Stimulated activated CD8-positive, alpha-beta memory T cell treated with anti-CD3 and anti-CD28 coated beads, Interleukin-15, amount 100 ng/mL, for 48 hours (primary cell): ENCODE data around the gene DTD2.
"Not testable (repeated sequence)": the region's sequence is repeated elsewhere in the genome, so short reads cannot be mapped to it uniquely, and the experiment has no call there.

ENCODE experiments used
- DNase-seq, 2 donors: peaks; one replicate each; pipeline ENCODE4 v3.0.0-alpha.2; 2020; ENCODE audit warnings: low read depth in 2 of 2

Gene DTD2

GRCh38 chr14:31456841-31457664, at the start of gene DTD2:
Gene DTD2, minus strand, starts transcription at chr14:31457506. Its CDS starts 113 bp downstream, at chr14:31457393.
- DNase-seq = peak; percentile 83 to 88

GRCh38 chr14:31505411-31505810, 48.1 kb upstream of the DTD2 start:
- no peak for DNase-seq

GRCh38 chr14:31501870-31502269, 44.6 kb upstream of the DTD2 start:
- DNase-seq = no peak

GRCh38 chr14:31492759-31493498, 35.6 kb upstream of the DTD2 start:
- DNase-seq = no peak

GRCh38 chr14:31489691-31490090, 32.4 kb upstream of the DTD2 start:
- no peak for DNase-seq

GRCh38 chr14:31487886-31488285, 30.6 kb upstream of the DTD2 start, which contains the start of gene GPR33:
Gene GPR33, minus strand, starts transcription at chr14:31488039. Its CDS starts 4,074 bp downstream, at chr14:31483965.
- no peak for DNase-seq

GRCh38 chr14:31486764-31487163, 29.5 kb upstream of the DTD2 start:
- no peak for DNase-seq

- no peak for DNase-seq
These were observed 27.4 kb upstream of the DTD2 start for GRCh38 chr14:31484754-31485153.

- DNase-seq = no peak
These were observed 22.9 kb upstream of the DTD2 start for GRCh38 chr14:31480156-31480555.

- no peak for DNase-seq
These were observed 21.7 kb upstream of the DTD2 start for GRCh38 chr14:31479027-31479426.

GRCh38 chr14:31477248-31477647, 19.9 kb upstream of the DTD2 start:
- DNase-seq = no peak

GRCh38 chr14:31476131-31476866, 19.0 kb upstream of the DTD2 start:
- DNase-seq = no peak

- no peak for DNase-seq
These were observed 9.2 kb upstream of the DTD2 start for GRCh38 chr14:31466554-31466953.

GRCh38 chr14:31465111-31465510, 7.8 kb upstream of the DTD2 start:
- no peak for DNase-seq

- not testable (repeated sequence) for DNase-seq
These were observed 5.1 kb upstream of the DTD2 start for GRCh38 chr14:31462450-31462849.

GRCh38 chr14:31461545-31461944, 4.2 kb upstream of the DTD2 start:
- no peak for DNase-seq

- no peak for DNase-seq
These were observed 656 bp upstream of the DTD2 start for GRCh38 chr14:31457665-31458659.

GRCh38 chr14:31449971-31450610, 7.2 kb downstream of the DTD2 start:
- no peak for DNase-seq

GRCh38 chr14:31449136-31449535, 8.2 kb downstream of the DTD2 start:
- no peak for DNase-seq

GRCh38 chr14:31445703-31446102, 11.6 kb downstream of the DTD2 start:
- DNase-seq = no peak
